ENCODE results near the gene CEP70.
"Not testable (repeated sequence)": the region's sequence is repeated elsewhere in the genome, so short reads cannot be mapped to it uniquely, and the experiment has no call there.

The CEP70 gene

DNA sequence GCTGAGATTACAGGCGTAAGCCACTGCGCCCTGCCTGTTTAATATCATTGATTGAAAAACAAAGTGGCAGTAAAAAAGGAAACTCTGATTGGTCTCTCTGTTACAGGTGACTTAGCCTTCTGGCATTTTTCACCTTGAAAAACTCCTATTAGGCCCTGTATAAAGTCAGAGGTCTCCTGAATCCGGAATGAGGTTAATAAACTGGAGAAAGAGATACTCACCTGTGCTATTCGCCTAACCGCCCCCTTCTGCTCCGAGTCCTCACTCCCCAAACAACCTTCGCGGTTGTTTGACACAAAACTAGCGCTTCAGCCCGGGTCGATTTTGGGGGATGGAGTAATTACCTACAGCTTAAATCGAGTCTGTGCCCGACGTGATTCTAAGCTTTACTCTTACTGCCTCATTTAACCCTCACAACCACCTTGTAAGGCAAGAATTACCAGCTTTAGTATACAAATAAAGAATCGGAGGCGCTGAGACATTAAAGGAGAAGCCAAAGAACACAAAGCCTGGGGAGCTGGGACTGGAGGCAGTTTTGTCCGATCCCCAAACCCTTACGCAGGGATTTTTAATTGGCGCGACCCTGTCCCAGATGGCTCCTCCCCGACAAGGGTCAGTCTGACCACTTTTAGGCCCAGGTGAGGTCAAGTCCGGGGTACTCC is 441 bp downstream of the CEP70 start:
- DNase-seq (ENCODE audit: low read depth, low spot score): no peak

DNA sequence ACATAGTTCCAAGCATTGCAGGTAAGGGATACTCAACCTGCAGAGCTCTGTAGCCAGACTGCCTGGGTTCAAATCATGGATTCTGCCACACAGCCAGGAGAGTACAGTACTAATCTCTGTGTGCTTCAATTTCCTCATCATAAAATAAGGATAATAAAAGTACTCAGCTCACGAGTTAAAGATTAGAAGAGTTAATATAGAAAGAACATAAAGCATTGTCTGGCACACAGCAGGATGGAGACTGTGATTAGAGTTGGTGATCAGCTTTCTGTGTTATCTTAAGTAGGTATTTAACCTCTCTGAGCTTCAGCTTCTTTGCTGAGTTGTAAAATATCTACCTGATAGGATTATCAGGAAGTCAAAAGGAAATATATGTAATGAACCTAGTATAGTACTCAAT is 2.7 kb downstream of the CEP70 start:
- no peak for DNase-seq (ENCODE audit: low read depth, low spot score)

DNA sequence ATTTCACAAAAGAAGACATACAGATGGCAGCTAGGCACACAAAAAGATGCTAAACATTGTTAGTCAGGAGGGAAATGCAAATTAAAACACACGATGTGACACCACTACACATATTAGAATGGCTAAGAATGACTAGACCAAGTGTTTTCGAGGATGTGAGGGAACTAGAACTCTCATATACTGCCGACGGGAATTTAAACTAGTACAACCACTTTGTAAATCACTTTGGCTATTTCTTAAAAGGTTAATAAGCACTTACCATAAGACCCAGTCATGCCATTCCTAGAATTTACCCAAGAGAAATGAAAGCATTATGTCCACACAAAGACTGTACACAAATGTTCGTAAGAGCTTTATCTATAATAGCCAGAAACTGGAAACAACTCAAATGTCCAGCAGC is 5.6 kb downstream of the CEP70 start:
- no peak for DNase-seq (ENCODE audit: low read depth, low spot score)

DNA sequence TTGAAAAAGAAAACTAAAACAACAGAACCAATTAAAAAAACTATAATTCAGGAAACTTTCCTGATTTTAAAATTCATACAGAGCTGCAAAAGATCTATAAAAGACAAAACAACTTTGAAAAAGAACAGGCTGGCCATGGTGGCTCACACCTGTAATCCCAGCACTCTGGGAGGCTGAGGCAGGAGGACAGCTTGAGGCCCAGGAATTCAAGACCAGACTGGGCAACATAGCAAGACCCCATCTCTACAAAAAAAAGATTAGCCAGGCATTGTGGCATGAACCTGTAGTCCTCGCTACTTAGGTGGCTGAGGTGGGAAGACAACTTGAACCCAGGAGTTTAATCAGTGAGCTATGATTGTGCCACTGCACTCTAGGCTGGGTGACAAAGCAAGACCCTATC is 6.7 kb downstream of the CEP70 start:
- no peak for DNase-seq (ENCODE audit: low read depth, low spot score)

DNA sequence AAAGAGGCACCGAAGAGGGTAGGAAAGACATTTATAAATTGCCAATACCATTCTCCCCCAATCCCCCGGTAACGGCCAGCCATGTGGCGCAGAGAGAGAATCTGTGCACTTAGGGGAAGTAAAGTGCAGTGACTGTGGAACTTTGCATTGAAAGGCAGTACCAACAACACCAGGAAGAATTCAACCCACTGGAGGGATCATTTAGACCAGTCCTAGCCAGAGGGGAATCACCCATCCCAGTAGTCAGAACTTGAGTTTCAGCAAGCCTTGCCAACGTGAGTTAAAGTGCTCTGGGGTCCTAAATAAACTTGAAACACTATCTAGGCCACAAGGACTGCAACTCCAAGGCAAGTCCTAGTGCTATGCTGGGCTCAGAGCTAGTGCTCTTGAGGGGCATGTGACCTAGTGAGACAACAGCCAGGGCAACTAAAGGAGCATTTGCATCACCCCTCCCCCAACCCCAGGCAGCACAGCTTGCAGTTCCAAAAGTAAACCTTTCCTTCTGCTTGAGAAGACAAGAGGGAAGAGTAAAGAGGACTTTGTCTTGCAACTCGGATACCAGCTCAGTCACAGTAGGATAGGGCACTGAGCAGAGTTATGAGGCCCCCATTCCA is 15.0 kb downstream of the CEP70 start:
- DNase-seq (ENCODE audit: low read depth, low spot score): no peak

DNA sequence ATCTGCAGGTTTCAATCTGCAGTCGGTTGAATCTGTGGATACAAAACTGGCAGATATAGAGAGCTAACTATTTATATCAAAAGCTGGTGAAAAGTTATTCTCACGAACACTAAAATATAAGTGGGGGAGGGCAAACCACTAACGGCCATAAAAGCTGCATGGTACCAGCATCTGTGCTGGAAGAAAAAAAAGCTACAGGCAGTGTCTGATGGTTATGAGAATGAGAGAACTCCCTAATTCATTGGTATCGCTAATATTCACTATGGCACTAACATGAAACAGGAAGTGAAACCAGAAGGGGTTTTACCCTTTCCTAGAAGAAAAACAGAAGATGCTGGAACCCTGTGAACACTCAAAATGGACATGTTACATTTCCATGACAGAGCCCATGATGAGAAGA is 15.9 kb downstream of the CEP70 start:
- DNase-seq (ENCODE audit: low read depth, low spot score): no peak

DNA sequence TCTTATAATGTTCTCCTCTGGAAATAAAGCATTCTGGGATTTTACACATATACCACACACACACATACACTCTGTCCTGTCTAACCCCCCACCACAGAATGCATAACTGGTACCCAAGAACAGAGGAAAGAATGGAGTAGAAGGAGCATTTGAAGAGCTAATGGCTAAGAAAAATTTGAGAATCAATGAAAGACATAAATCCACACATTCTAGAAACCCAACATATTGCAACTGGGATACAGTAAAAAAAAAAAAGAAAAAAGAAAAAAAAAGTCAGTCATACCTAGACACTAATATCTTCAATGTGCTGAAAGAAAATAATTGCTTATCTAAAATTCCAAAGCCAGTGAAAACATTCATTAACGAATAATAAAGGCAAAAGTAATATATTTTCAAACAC is 20.9 kb downstream of the CEP70 start:
- DNase-seq (ENCODE audit: low read depth, low spot score): no peak

DNA sequence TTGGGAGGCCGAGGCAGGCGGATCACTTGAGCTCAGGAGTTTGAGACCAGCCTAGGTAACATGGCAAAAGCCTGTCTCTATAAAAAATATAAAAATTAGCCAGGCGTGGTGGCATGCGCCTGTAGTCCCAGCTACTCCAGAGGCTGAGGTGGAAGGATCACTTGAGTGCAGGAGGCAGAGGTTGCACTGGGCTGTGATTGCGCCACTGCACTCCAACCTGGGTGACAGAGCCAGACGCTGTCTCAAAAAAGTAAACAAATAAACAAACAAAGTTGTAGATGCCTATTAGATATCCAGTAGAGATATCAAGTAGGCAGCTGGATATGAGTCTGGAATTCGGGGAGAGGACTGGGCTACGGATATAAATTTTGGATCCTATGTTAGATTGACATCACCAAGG is 24.4 kb downstream of the CEP70 start:
- not testable (repeated sequence) for DNase-seq (ENCODE audit: low read depth, low spot score)

DNA sequence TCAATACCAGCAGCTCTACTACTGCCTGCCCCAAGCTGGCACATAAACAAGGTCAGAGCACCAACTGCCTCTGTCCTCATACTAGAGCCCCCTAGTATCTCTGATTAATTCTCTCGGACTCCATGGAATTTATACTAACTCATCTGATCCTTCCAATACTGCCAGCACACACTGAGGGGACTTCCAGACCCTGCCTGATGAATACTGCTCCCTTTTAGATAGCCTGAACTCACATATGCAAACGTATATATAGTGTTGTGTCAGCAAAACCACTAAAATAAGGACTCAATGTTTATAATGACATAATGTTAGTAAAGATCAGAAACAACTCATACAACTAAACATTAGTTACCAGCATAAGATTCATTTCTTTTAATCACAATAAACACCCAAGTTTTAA is 25.0 kb downstream of the CEP70 start:
- no peak for DNase-seq (ENCODE audit: low read depth, low spot score)

DNA sequence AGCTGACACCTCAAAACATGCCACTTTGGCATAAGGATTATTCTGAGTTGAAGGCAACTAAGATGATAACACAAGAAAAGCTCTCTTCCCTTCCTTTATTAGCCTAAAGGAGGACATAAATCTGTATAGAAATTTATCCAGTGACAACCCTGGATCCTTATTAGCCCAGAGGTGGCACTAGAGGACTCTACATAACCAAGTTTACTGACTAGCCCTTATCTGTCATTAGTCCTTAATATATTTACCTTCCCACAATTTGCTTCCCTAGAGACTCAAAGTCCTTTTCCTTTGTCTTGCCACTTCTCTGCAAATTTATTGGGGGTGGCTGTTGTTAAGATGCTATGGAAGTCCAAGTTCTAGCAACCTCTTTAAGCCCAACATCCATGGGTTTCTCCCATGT is 26.7 kb downstream of the CEP70 start:
- no peak for DNase-seq (ENCODE audit: low read depth, low spot score)

DNA sequence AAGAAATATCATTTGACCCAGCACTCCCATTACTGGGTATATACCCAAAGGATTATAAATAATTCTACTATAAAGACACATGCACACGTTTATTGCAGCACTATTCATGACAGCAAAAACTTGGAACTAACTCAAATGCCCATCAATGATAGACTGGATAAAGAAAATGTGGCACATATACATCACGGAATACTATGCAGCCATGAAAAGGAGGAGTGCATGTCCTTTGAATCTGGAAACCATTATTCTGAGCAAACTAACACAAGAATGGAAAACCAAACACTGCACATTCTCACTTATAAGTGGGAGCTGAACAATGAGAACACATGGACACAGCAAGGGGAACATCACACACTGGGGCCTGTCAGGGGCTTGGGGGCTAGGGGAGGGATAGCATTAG is 27.8 kb downstream of the CEP70 start:
- DNase-seq (ENCODE audit: low read depth, low spot score): not testable (repeated sequence)

DNA sequence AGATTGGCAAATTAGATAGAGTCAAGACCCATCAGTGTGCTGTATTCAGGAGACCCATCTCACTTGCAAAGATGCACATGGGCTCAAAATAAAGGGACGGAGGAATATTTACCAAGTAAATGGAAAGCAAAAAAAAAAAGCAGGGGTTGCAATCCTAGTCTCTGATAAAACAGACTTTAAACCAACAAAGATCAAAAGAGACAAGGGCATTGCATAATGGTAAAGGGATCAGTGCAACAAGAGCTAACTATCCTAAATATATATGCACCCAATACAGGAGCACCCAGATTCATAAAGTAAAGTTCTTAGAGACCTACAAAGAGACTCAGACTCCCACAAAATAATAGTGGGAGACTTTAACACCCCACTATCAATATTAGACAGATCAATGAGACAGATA is 31.2 kb downstream of the CEP70 start:
- not testable (repeated sequence) for DNase-seq (ENCODE audit: low read depth, low spot score)

DNA sequence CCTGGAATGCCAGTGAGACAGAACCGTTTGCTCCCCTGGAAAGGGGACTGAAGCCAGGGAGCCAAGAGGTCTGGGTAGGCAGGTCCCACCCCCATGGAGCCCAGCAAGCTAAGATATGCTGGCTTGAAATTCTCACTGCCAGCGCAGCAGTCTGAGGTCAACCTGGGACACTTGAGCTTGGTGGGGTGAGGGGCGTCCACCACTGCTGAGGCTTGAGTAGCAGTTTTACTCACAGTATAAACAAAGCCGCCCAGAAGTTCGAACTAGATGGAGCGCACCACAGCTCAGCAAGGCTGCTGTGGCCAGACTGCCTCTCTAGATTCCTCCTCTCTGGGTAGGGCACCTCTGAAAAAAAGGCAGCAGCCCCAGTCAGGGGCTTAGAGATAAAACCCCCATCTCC is 33.6 kb downstream of the CEP70 start:
- DNase-seq (ENCODE audit: low read depth, low spot score): no peak

DNA sequence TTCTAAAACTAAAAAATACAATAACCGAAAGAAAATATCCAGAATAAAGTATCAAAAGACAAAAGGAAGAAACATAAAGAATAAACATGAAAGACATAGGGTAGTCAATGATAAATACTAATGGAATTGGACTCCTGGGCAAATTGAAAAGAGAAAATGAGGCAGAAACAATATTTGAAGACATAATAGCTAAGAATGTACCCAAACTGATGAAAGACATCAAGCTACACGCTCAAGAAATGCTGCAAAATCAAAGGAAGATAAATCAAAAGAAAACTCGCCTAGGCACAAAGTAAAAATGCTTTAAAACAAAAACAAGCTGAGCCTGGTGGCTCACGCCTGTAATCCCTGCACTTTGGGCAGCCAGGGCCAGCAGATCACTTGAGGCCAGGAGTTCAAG is 34.9 kb downstream of the CEP70 start:
- no peak for DNase-seq (ENCODE audit: low read depth, low spot score)

DNA sequence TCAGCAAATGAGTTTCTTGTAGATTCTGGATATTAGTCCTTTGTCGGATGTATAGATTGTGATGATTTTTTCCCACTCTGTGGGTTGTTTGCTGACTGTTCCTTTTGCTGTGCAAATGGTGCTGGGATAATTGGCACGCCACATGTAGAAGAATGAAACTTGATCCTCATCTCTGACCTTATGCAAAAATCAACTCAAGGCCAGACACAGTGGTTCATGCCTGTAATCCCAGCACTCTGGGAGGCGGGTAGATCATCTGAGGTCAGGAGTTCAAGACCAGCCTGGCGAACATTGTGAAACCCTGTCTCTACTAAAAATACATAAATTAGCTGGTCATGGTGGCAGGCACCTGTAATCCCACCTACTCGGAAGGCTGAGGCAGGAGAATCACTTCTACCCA is 39.3 kb downstream of the CEP70 start:
- not testable (repeated sequence) for DNase-seq (ENCODE audit: low read depth, low spot score)

DNA sequence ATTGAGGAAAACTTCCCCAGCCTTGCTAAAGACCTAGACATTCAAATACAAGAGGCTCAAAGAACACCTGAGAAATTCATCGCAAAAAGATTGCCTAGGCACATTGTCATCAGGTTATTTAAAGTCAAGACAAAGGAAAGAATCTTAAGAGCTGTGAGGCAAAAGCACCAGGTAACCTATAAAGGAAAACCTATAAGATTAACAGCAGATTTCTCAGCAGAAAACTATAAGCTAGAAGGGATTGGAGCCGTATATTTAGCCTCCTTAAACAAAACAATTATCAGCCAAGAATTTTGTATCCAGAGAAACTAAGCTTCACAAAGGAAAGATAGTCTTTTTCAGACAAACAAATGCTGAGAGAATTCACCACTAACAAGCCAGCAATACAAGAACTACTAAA is 43.1 kb downstream of the CEP70 start:
- not testable (repeated sequence) for DNase-seq (ENCODE audit: low read depth, low spot score)

DNA sequence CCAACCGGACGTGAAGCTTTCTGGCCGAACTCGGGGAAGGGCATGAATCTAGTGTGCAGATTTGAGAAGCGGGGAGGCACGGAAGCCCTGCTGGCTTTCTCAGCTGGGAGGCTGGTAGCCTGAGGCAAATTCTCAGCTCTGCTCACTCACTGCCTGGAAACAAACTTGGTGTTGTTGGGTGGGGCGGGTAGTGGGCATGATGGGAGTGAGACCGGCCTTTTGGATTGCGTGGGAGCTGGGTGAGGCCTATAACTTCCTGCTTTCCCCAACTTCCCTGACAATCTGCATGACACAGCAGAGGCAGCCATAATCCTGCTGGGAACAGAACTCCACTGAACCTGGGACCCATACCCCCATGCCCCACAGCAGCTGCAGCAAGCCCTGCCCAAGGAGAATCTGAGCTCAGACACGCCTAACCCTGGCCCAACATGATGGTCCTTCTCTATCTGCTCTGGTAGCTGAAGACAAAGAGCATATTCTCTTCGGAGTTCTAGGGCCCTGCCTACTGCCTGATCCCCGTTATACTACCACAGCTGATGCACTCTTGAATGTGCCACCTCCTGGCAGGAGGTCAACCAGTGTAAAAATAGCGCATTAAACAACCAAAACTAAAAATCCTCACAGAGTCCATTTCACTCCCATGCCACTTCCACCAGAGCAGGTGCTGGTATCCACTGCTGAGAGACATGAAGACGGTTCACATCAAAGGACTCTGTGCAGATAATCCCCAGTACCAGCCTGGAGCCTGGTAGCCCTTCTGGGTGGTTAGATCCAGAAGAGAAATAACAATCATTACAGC is 44.7 kb downstream of the CEP70 start:
- no peak for DNase-seq (ENCODE audit: low read depth, low spot score)

DNA sequence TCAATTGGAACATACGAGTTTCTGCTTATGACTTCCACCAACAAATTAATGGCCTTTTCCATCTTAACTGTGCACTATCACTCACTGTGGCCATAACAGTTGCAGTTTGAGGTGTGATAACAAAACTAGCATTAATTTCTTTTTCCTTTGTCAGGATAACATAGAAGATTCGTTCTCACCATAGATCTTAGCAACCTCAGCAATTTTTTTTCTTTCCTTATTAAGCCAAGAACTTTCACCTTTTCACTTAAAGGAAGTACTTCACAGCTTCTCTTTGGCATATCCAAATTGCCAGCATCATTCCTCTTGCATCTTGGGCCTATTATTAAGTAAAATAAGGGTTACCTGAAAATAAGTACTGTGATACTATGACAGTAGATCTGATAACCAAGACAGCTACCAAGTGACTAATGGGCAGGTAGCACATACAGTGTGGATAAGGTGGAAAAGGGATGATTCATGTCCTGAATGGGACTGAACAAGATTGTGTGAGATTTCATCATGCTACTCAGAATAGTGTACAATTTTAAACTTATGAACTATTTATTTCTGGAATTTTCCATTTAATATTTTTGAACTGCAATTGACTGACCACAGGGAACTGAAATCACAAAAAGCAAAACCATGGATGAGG is 46.6 kb downstream of the CEP70 start:
- DNase-seq (ENCODE audit: low read depth, low spot score): no peak

DNA sequence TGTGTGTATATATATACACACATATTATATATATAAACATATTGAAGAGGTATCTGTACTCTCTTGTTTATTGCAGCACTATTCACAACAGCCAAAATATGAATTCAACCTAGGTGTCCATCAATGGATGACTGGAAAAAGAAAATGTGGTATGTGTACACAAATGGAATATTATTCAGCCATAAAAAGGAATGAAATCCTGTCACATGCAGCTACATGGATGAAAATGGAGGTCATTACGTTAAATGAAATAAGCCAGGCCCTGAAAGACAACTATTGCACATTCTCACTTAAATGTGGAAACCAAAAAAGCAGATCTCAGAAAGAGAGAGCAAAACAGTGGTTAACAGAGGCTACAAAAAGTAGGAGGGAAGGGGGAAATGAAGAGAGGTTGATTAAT is 49.5 kb downstream of the CEP70 start:
- no peak for DNase-seq (ENCODE audit: low read depth, low spot score)

DNA sequence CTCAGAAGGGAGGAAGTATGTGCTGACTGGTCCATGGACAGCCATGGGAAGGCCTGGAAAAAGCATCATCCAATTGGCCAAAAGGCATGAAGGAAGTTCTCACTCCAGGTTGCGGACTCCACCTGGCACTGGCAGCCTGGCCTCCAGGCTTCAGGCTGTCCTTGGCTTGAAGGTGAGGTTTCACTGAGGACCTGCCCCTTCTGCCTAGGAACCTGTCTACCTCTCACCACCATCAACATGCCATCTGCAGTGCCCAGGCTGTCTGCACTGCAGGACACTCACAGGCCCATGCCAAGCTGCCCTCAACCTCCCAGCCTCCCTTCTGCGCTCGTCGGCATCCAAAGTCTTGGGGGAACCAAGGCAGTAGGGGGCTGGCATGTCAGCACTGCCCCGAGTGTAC is 51.1 kb downstream of the CEP70 start:
- DNase-seq (ENCODE audit: low read depth, low spot score): no peak

DNA sequence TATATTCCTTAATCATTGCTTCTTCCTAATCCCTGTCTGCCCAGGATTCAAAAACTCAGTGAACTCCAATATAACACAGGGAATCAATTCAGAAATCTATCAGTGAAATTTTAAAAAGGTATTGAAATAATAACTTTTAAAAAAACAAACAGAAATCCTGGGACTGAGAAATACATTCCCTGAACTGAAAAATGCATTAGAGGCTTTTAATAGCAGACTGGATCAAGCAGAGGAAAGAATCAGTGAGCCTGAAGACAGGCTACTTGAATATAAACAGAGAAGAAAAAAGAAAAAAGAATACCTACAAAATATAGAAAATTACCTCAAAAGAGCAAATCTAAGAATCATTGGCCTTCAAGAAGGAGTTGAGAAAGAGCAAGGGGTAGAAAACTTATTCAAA is 54.7 kb downstream of the CEP70 start:
- DNase-seq (ENCODE audit: low read depth, low spot score): no peak

DNA sequence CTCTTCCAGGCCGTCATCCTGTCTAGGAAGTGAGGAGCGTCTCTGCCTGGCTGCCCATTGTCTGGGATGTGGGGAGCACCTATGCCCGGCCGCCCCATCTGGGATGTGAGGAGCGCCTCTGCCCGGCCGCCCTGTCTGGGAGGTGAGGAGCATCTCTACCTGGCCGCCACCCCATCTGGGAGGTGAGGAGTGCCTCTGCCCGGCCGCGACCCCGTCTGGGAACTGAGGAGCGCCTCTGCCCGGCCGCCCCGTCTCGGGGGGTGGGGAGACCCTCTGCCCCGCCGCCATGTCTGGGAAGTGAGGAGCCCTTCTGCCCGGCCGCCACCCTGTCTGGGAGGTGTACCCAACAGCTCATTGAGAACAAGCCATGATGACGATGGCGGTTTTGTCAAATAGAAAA is 72.6 kb downstream of the CEP70 start:
- not testable (repeated sequence) for DNase-seq (ENCODE audit: low read depth, low spot score)

Data from brain pericyte (primary cell).